Thoracic aorta endothelial cell (primary cell): Measurements from ENCODE around the gene KCTD19. TPM values are rescaled to one million over a fixed set of nuclear protein-coding genes. Genes with fewer than 3 reads are reported as not detected.

Experiments used
- total RNA-seq: library from RNA; depleted of rRNA; stranded (reverse); fragments of >200 nt; gene quantifications from 2 replicates; pipeline ENCODE4 v1.2.3, GENCODE V29; 2012

Gene KCTD19
- total RNA-seq = 0.13 and 0.14 TPM in 2 replicates

GRCh38 chr16:67326472-67327309 is at the start of gene KCTD19, which contains the start of gene LRRC36:
Gene KCTD19, minus strand, starts transcription at chr16:67326741. Its CDS starts 34 bp downstream, at chr16:67326707.
Gene LRRC36, plus strand, starts transcription at chr16:67326815. Its CDS starts 48 bp downstream, at chr16:67326863.

GRCh38 chr16:67279296-67280089 is 47.0 kb downstream of the KCTD19 start, which contains the start of gene PLEKHG4:
Gene PLEKHG4, plus strand, starts transcription at chr16:67279532. Its CDS starts 513 bp downstream, at chr16:67280045.

GRCh38 chr16:67248401-67249177 is 78.0 kb downstream of the KCTD19 start, which contains the start of gene SLC9A5:
Gene SLC9A5, plus strand, starts transcription at chr16:67248979. Its CDS starts 36 bp downstream, at chr16:67249015.

GRCh38 chr16:67247192-67248072 is 79.1 kb downstream of the KCTD19 start, which contains the start of gene FHOD1:
Gene FHOD1, minus strand, starts transcription at chr16:67247481. Its CDS starts 71 bp downstream, at chr16:67247410.

Other genes with a start within 250 kb of the KCTD19 start
- 14.6 and 19.1 TPM in 2 replicates for gene PHAF1, start 216.8 kb downstream of the KCTD19 start, total RNA-seq
- gene B3GNT9, start 175.7 kb downstream of the KCTD19 start, total RNA-seq = 1.9 and 4.3 TPM in 2 replicates
- gene TRADD, start 166.8 kb downstream of the KCTD19 start, total RNA-seq = 10.8 and 11.6 TPM in 2 replicates
- 3.5 and 6.2 TPM in 2 replicates for gene FBXL8, start 166.8 kb downstream of the KCTD19 start, total RNA-seq
- 0.79 and 1.9 TPM in 2 replicates for gene HSF4, start 162.0 kb downstream of the KCTD19 start, total RNA-seq
- 7.0 and 8.2 TPM in 2 replicates for gene NOL3, start 156.2 kb downstream of the KCTD19 start, total RNA-seq
- gene MATCAP1, start 142.8 kb downstream of the KCTD19 start, total RNA-seq = 15.4 and 16.2 TPM in 2 replicates
- gene EXOC3L1, start 136.6 kb downstream of the KCTD19 start, total RNA-seq = 3.3 and 4.0 TPM in 2 replicates
- 82.8 and 97.1 TPM in 2 replicates for gene E2F4, start 134.6 kb downstream of the KCTD19 start, total RNA-seq
- 0.79 and 0.93 TPM in 2 replicates for gene ELMO3, start 127.6 kb downstream of the KCTD19 start, total RNA-seq
- gene TMEM208, start 99.6 kb downstream of the KCTD19 start, total RNA-seq = 19.6 and 22.7 TPM in 2 replicates
- gene FHOD1, start 79.3 kb downstream of the KCTD19 start, total RNA-seq = 37.4 and 38.3 TPM in 2 replicates
- 0.40 and 0.65 TPM in 2 replicates for gene SLC9A5, start 77.8 kb downstream of the KCTD19 start, total RNA-seq
- gene PLEKHG4, start 47.2 kb downstream of the KCTD19 start, total RNA-seq = 18.1 and 28.4 TPM in 2 replicates
- 0.13 and 0.86 TPM in 2 replicates for gene LRRC36, start 74 bp upstream of the KCTD19 start, total RNA-seq
- gene TPPP3, start 66.8 kb upstream of the KCTD19 start, total RNA-seq = 0.07 TPM in 1 of 2 replicates, not detected in the other
- gene ZDHHC1, start 89.7 kb upstream of the KCTD19 start, total RNA-seq = 4.0 and 6.3 TPM in 2 replicates
- 0.07 TPM in 1 of 2 replicates, not detected in the other for gene HSD11B2, start 104.4 kb upstream of the KCTD19 start, total RNA-seq
- gene ATP6V0D1, start 154.4 kb upstream of the KCTD19 start, total RNA-seq = 80.5 and 92.9 TPM in 2 replicates
- gene AGRP, start 156.8 kb upstream of the KCTD19 start, total RNA-seq = not detected in 2 replicates
- gene RIPOR1, start 202.1 kb upstream of the KCTD19 start, total RNA-seq = 92.2 and 93.4 TPM in 2 replicates
- 51.0 and 51.2 TPM in 2 replicates for gene CTCF, start 235.8 kb upstream of the KCTD19 start, total RNA-seq